Breast epithelium (tissue), 4 donors: ENCODE results near the gene BTRC. TPM values are rescaled to one million over a fixed set of nuclear protein-coding genes. Genes with fewer than 3 reads are reported as not detected.

Experiments
- DNase-seq, 2 donors: peaks; one replicate each; pipeline ENCODE4 v3.0.0-alpha.2; 2019; ENCODE audit warnings: low spot score in 2 of 2
- H3K27ac ChIP-seq, 2 donors: fragments of 200-600 bp; sonication (generic) in 1 of 2; one replicate each; pipeline ENCODE4 v1.5.1; 2016 to 2019; ENCODE audit warnings: mild to moderate bottlenecking in 1 of 2
- H3K27me3 ChIP-seq, 2 donors: fragments of 200-600 bp; sonication (generic) in 1 of 2; one replicate each; pipeline versions ENCODE4 v1.5.1 to v1.6.0; 2017 to 2019; ENCODE audit warnings: control low read depth in 1 of 2, mild to moderate bottlenecking in 1 of 2
- H3K36me3 ChIP-seq: fragments of 200-600 bp; one replicate; pipeline ENCODE4 v1.5.1; 2019
- H3K4me1 ChIP-seq, 2 donors: fragments of 200-600 bp; sonication (generic); one replicate each; pipeline ENCODE4 v1.5.1; 2016 to 2019; ENCODE audit warnings: control low read depth in 1 of 2
- H3K4me3 ChIP-seq, 3 donors: fragments of 200-600 bp; sonication (generic); 1 replicate in 2 of 3; 2 replicates in 1 of 3; pipeline ENCODE4 v1.5.1; 2016 to 2019; ENCODE audit warnings: mild to moderate bottlenecking in 3 of 3, moderate library complexity in 2 of 3
- H3K9me3 ChIP-seq, 2 donors: fragments of 200-600 bp; sonication (generic) in 1 of 2; one replicate each; pipeline ENCODE4 v1.5.1; 2016 to 2019; ENCODE audit warnings: control low read depth in 1 of 2
- POLR2A ChIP-seq: fragments of 450-650 bp; IDR thresholded peaks from one replicate; pipeline ENCODE4 v1.6.1; 2016; ENCODE audit warnings: antibody characterized with exemption, mild to moderate bottlenecking, moderate library complexity
- POLR2AphosphoS5 ChIP-seq, 3 donors: sonication (generic); formaldehyde crosslinking; IDR thresholded peaks; one replicate each; pipeline ENCODE4 v1.6.1; 2017; ENCODE audit warnings: antibody characterized with exemption in 3 of 3
- intact Hi-C: fragments of 100-400 bp; cut with DNase I; formaldehyde crosslinking; loops from one replicate; pipeline ENCODE4 v1.15.1; 2023; ENCODE audit warnings: low total_unique reads
- total RNA-seq, 3 donors: library from RNA; depleted of rRNA; stranded (reverse); fragments of >200 nt; gene quantifications; one replicate each; pipeline ENCODE4 v1.1.0, GENCODE V29; 2016
- TF ChIP-seq, protein P1 (sequence below), 3 donors: fragments of 450-650 bp; IDR thresholded peaks; one replicate each; pipeline ENCODE4 v1.5.1; 2016 to 2017; ENCODE audit warnings: antibody characterized with exemption in 3 of 3, mild to moderate bottlenecking in 3 of 3, moderate library complexity in 3 of 3

BTRC gene
- total RNA-seq, 3 donors from 2014 or later, result 13.4 to 24.3 (median 15.1) TPM

DNA sequence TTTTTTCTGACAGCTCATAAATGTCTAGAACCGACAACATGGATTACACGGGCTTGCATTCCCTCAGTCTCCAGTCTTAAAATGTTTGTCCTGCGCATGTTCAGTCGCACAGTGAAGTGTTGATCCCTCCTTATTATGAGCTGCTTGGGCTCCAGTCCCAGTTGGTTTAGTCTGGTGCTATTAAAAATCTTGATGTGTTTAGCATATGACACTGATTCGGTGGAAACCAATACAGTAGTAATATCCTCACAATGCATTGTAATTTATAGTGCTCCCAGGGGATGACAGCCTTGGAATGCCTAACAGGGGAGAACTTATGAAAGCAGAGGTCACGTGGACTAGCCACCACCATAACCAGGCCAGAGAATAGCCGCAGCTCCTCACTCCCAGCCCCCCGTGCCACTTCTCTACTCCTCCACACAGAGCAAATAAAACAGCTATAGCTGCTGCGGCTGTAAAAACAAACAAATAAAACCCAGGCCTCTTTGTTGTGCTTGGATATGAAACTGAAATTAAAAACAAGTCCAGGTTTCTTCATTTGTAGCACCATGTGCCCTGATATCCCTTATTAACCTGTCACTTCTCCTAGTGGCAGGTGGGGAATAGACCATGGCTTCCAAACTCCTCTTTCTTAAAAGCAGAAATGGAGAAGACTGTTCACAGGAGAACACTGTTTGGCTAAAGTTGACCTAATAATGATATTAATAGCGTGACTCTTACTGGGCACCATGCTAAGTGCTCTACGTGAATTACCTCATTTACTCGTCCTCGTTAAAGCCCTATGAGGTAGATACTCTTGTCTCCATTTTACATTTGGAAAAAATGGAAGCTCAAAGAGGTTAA lies 241.8 kb downstream of the BTRC start:
- H3K9me3 ChIP-seq, result no peaks in the 10 kb centered on the region
- H3K36me3 ChIP-seq, result no peaks in the 10 kb centered on the region
- TF ChIP-seq, protein P1, sequence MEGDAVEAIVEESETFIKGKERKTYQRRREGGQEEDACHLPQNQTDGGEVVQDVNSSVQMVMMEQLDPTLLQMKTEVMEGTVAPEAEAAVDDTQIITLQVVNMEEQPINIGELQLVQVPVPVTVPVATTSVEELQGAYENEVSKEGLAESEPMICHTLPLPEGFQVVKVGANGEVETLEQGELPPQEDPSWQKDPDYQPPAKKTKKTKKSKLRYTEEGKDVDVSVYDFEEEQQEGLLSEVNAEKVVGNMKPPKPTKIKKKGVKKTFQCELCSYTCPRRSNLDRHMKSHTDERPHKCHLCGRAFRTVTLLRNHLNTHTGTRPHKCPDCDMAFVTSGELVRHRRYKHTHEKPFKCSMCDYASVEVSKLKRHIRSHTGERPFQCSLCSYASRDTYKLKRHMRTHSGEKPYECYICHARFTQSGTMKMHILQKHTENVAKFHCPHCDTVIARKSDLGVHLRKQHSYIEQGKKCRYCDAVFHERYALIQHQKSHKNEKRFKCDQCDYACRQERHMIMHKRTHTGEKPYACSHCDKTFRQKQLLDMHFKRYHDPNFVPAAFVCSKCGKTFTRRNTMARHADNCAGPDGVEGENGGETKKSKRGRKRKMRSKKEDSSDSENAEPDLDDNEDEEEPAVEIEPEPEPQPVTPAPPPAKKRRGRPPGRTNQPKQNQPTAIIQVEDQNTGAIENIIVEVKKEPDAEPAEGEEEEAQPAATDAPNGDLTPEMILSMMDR (IDR thresholded peaks at IDR 0.05), result no peak
- TF ChIP-seq POLR2A, result no peak
- no peak overlapping the region for H3K4me3 ChIP-seq
- no peak overlapping the region for H3K27ac ChIP-seq
- no peaks in the 10 kb centered on the region for H3K4me1 ChIP-seq
- intact Hi-C loops, result no loop called here
- H3K27me3 ChIP-seq, result no peaks in the 10 kb centered on the region
- DNase-seq, result no peak

GRCh38 chr10:101597091-101597900 lies 243.3 kb downstream of the BTRC start:
- intact Hi-C loops, result no loop called here

GRCh38 chr10:101601541-101601940 lies 247.6 kb downstream of the BTRC start:
- Histone ChIP-seq H3K27ac (no peak overlapping the region), H3K4me3 (no peak overlapping the region), H3K9me3 (no peaks in the 10 kb centered on the region), H3K27me3 (no peaks in the 10 kb centered on the region), H3K4me1 (no peaks in the 10 kb centered on the region), H3K36me3 (no peaks in the 10 kb centered on the region)
- intact Hi-C loops, result loop anchor here (10.0 kb wide), 1 partner anchor 173 kb away; the partner anchor contains the start of gene FGF8
- no peak for DNase-seq
- TF ChIP-seq POLR2AphosphoS5 (IDR thresholded peaks at IDR 0.05) (no peak), POLR2A (no peak)
- TF ChIP-seq, protein P1 (IDR thresholded peaks at IDR 0.05), result no peak

More at GRCh38 chr10:101597091-101597900, 243.3 kb downstream of the BTRC start:
- Histone ChIP-seq H3K4me3 (no peak overlapping the region), H3K27ac (no peak overlapping the region), H3K4me1 (no peaks in the 10 kb centered on the region), H3K36me3 (no peaks in the 10 kb centered on the region), H3K27me3 (no peaks in the 10 kb centered on the region), H3K9me3 (no peaks in the 10 kb centered on the region)
- TF ChIP-seq POLR2AphosphoS5 (IDR thresholded peaks at IDR 0.05) (no peak), POLR2A (no peak)
- TF ChIP-seq, protein P1 (IDR thresholded peaks at IDR 0.05), result no peak
- DNase-seq, result no peak

DNA sequence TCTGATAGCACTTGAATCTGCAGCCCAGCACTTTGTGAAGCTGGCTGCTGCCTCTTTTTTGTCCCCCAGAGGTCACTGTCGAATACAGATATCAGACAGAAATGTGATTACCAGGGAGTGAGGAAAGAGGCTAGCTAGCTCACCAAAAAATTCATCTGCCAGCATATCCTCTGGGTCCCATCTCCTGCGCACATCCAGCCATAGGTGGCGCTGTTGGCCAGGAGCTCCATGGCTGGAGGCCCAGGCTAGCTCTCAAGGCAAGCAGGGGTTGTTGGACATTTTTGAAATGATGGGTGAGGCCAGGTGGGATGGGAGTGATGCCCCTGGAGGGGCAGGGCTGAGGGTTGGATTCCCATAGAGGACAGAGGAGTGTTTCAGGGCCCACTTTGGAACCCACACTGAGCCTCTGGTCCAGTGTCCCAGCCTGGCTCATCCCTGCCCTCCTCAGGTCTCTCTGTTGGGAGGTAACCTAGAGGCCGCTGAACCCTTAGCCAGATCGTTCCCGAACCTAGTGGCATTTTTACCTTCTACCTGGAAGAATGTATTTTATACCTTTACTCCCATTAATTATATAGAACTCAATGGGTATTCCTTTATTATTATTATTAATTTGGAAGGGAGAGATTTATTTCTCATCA lies 248.9 kb downstream of the BTRC start:
- intact Hi-C loops, result loop anchor here (10.0 kb wide), 1 partner anchor 172 kb away; the partner anchor contains the start of gene FGF8
- H3K27ac ChIP-seq, result no peak overlapping the region
- H3K9me3 ChIP-seq, result no peaks in the 10 kb centered on the region
- no peak overlapping the region for H3K4me3 ChIP-seq
- H3K4me1 ChIP-seq, result no peaks in the 10 kb centered on the region
- DNase-seq, result peak; percentile 45 to 73
- no peaks in the 10 kb centered on the region for H3K27me3 ChIP-seq
- TF ChIP-seq POLR2AphosphoS5 (IDR thresholded peaks at IDR 0.05) (peak in 2 of 3 donors; percentile 21 to 31), POLR2A (no peak)
- TF ChIP-seq, protein P1 (IDR thresholded peaks at IDR 0.05), result peak; percentile 38 to 86 (median 77)
- H3K36me3 ChIP-seq, result no peaks in the 10 kb centered on the region

Other genes starting within 250 kb of the BTRC start
- gene TLX1, start 222.9 kb upstream of the BTRC start, total RNA-seq, result not detected
- gene LBX1, start 124.7 kb upstream of the BTRC start, total RNA-seq, result not detected
- gene POLL, start 234.1 kb downstream of the BTRC start, total RNA-seq, result 10 to 100 TPM; 19.5 to 31.6 (median 20.3) TPM
- gene DPCD, start 234.2 kb downstream of the BTRC start, total RNA-seq, result 10 to 100 TPM; 17.0 to 25.9 (median 24.7) TPM